A549 (cell line): ENCODE results near the gene ARMH1. TPM values are rescaled to one million over a fixed set of nuclear protein-coding genes. Genes with fewer than 3 reads are reported as not detected.

Source experiments
- ATAC-seq, 2 experiments: fragments of 200-7000 bp in 1 of 2; fragments of >200 bp in 1 of 2; cut with Nextera tagmentation in 1 of 2; cut with Tn5 transposase in 1 of 2; 3 replicates each; pipeline versions ENCODE4 v1.8.0 to v1.9.1; 2018 to 2020; ENCODE audit warnings: mild to moderate bottlenecking in 1 of 2, moderate library complexity in 1 of 2
- CTCF ChIA-PET: fragments of 300-600 bp; sonication (Branson Sonifier 250); formaldehyde crosslinking; extraction: SDS; loops from one replicate; lab custom pipeline; 2021; ENCODE audit warnings: antibody characterized with exemption, inconsistent platforms; lab: Yijun Ruan, JAX
- POLR2A ChIA-PET: fragments of 350-600 bp; formaldehyde crosslinking; extraction: SDS; loops from one replicate; lab custom pipeline; 2021; ENCODE audit warnings: antibody characterized with exemption, inconsistent platforms; lab: Yijun Ruan, JAX
- DNase-seq, 2 experiments: peaks; one replicate each; pipeline versions ENCODE4 v3.0.0 to v3.0.0-alpha.2; 2011 to 2016; ENCODE audit warnings: low read depth in 1 of 2, low spot score in 1 of 2
- FAIRE-seq: peaks from 2 replicates; lab custom pipeline; 2011; peaks lifted over from hg19 to GRCh38; lab: Jason Lieb, UNC
- H3K27ac ChIP-seq, 2 experiments: fragments of >200 bp; sonication (Bioruptor Twin); formaldehyde crosslinking; 3 replicates each; pipeline ENCODE4 v1.5.1; 2016 to 2017
- H3K4me1 ChIP-seq: fragments of >200 bp; sonication (Bioruptor Twin); formaldehyde crosslinking; 3 replicates; pipeline ENCODE4 v1.6.1; 2016
- H3K4me2 ChIP-seq: fragments of >200 bp; sonication (Bioruptor Twin); formaldehyde crosslinking; 3 replicates; pipeline ENCODE4 v1.6.1; 2016
- H3K4me3 ChIP-seq: fragments of >200 bp; sonication (Bioruptor Twin); formaldehyde crosslinking; 3 replicates; pipeline ENCODE4 v1.5.1; 2016
- H3K9me3 ChIP-seq: fragments of >200 bp; sonication (Bioruptor Twin); formaldehyde crosslinking; 3 replicates; pipeline ENCODE4 v1.6.1; 2016
- BHLHE40 ChIP-seq: IDR thresholded peaks from 2 replicates; pipeline ENCODE4 v1.6.1; 2012; ENCODE audit warnings: low read depth, low read length, inconsistent platforms
- CBX2 ChIP-seq: fragments of 200-600 bp; sonication (generic); IDR thresholded peaks from 2 replicates; pipeline ENCODE4 v1.6.1; 2016; ENCODE audit warnings: low read depth, mild to moderate bottlenecking, borderline replicate concordance
- CBX8 ChIP-seq: fragments of 200-600 bp; sonication (generic); IDR thresholded peaks from 2 replicates; pipeline ENCODE4 v1.6.1; 2016
- CHD2 ChIP-seq: fragments of 150-350 bp; IDR thresholded peaks from 2 replicates; pipeline ENCODE4 v1.6.1; 2014; ENCODE audit warnings: low read length; ENCODE audit not compliant: partially characterized antibody
- EHF ChIP-seq: fragments of 250-450 bp; sonication (Bioruptor Pico); IDR thresholded peaks from 2 replicates; pipeline ENCODE4 v1.5.0; 2020; ENCODE audit warnings: mild to moderate bottlenecking
- ELK1 ChIP-seq: fragments of 150-350 bp; IDR thresholded peaks from 2 replicates; pipeline ENCODE4 v1.6.1; 2014; ENCODE audit warnings: low read depth, mild to moderate bottlenecking, low read length
- EP300 ChIP-seq, 2 experiments: fragments of >200 bp; sonication (Bioruptor Twin); formaldehyde crosslinking; IDR thresholded peaks; 2 replicates in 1 of 2; 3 replicates in 1 of 2; pipeline ENCODE4 v1.6.1; 2016 to 2017
- ESRRA ChIP-seq: fragments of 150-350 bp; IDR thresholded peaks from 2 replicates; pipeline ENCODE4 v1.6.1; 2014; ENCODE audit warnings: mild to moderate bottlenecking, low read length, borderline replicate concordance
- FOSL2 ChIP-seq, 2 experiments: fragments of 450-650 bp in 1 of 2; fragments of >200 bp in 1 of 2; sonication (Bioruptor Twin) in 1 of 2; formaldehyde crosslinking; IDR thresholded peaks; 2 replicates each; pipeline versions ENCODE4 v1.5.0 to v1.6.1; 2016 to 2020; ENCODE audit warnings: mild to moderate bottlenecking in 1 of 2, moderate library complexity in 1 of 2
- GATA3 ChIP-seq: IDR thresholded peaks from 2 replicates; pipeline ENCODE4 v1.6.1; 2012; ENCODE audit warnings: borderline replicate concordance
- HEYL ChIP-seq: fragments of 250-450 bp; sonication (Bioruptor Pico); IDR thresholded peaks from 2 replicates; pipeline ENCODE4 v1.8.0; 2021; ENCODE audit warnings: mild to moderate bottlenecking, moderate library complexity
- JUNB ChIP-seq: fragments of >200 bp; sonication (Bioruptor Twin); formaldehyde crosslinking; IDR thresholded peaks from 2 replicates; pipeline ENCODE4 v1.6.1; 2016
- MAZ ChIP-seq: fragments of 150-350 bp; IDR thresholded peaks from 2 replicates; pipeline ENCODE4 v1.6.1; 2014; ENCODE audit warnings: antibody characterized with exemption, low read depth, low read length, borderline replicate concordance
- NFE2L2 ChIP-seq: fragments of 150-350 bp; conservative IDR thresholded peaks from 2 replicates; pipeline ENCODE4 v1.6.1; 2014; ENCODE audit warnings: low read length
- NPAS2 ChIP-seq: fragments of 250-450 bp; sonication (Bioruptor Pico); IDR thresholded peaks from 2 replicates; pipeline ENCODE4 v1.8.0; 2022; ENCODE audit warnings: mild to moderate bottlenecking, moderate library complexity, borderline replicate concordance
- POLR2A ChIP-seq: IDR thresholded peaks from 2 replicates; pipeline ENCODE4 v1.6.1; 2012; ENCODE audit warnings: mild to moderate bottlenecking, low read length
- RAD21 ChIP-seq, 2 experiments: fragments of >200 bp in 1 of 2; sonication (Bioruptor Twin) in 1 of 2; formaldehyde crosslinking in 1 of 2; IDR thresholded peaks in 1 of 2; conservative IDR thresholded peaks in 1 of 2; 2 replicates in 1 of 2; 3 replicates in 1 of 2; pipeline ENCODE4 v1.6.1; 2012 to 2018; ENCODE audit warnings: inconsistent platforms in 1 of 2
- RCOR1 ChIP-seq: fragments of 150-350 bp; IDR thresholded peaks from 2 replicates; pipeline ENCODE4 v1.6.1; 2014; ENCODE audit warnings: antibody characterized with exemption, low read length, low read depth
- SMC3 ChIP-seq: fragments of >200 bp; sonication (Bioruptor Twin); formaldehyde crosslinking; IDR thresholded peaks from 3 replicates; pipeline ENCODE4 v1.6.1; 2018; ENCODE audit warnings: inconsistent platforms
- TFCP2L1 ChIP-seq: fragments of 250-450 bp; sonication (Bioruptor Pico); IDR thresholded peaks from 2 replicates; pipeline ENCODE4 v1.5.0; 2021; ENCODE audit warnings: mild to moderate bottlenecking
- TP53 ChIP-seq: fragments of 250-450 bp; sonication (Bioruptor Pico); IDR thresholded peaks from 2 replicates; pipeline ENCODE4 v1.5.0; 2021; ENCODE audit warnings: mild to moderate bottlenecking, moderate library complexity
- ZNF302 ChIP-seq: fragments of 250-450 bp; sonication (Bioruptor Pico); IDR thresholded peaks from 2 replicates; pipeline ENCODE4 v1.9.0; 2021; ENCODE audit warnings: inconsistent platforms, mild to moderate bottlenecking, moderate library complexity
- WGBS: methylation state at CpG from one replicate; pipeline ENCODE4 v1.1.6; 2017; ENCODE audit errors: missing lambda C conversion rate; 5-methylcytosine and 5-hydroxymethylcytosine counted together
- polyA plus RNA-seq, 4 experiments: library from polyadenylated mRNA; depleted of rRNA in 3 of 4; stranded (reverse); fragments of >200 nt; fragmentation: RNase III in 1 of 4; extraction: RNeasy Plus Mini Kit Qiagen cat#74134 plus additional on column Dnase treatment in 1 of 4; gene quantifications; 2 replicates in 3 of 4; 3 replicates in 1 of 4; pipeline ENCODE4 v1.2.3, GENCODE V29; 2011 to 2017
- TF ChIP-seq, protein P1 (sequence below): IDR thresholded peaks from 2 replicates; pipeline ENCODE4 v1.6.1; 2012
- TF ChIP-seq, protein P2 (sequence below): fragments of >200 bp; sonication (Bioruptor Twin); formaldehyde crosslinking; IDR thresholded peaks from 3 replicates; pipeline ENCODE4 v1.5.1; 2016
- TF ChIP-seq, protein P3 (sequence below): fragments of >200 bp; sonication (Bioruptor Twin); formaldehyde crosslinking; IDR thresholded peaks from 3 replicates; pipeline ENCODE4 v1.6.1; 2016
- TF ChIP-seq, protein P4 (sequence below): fragments of >200 bp; sonication (Bioruptor Twin); formaldehyde crosslinking; IDR thresholded peaks from 2 replicates; pipeline ENCODE4 v1.6.1; 2016

The ARMH1 gene
- polyA plus RNA-seq, 2 of the 4 experiments (the other 2 are of a cell fraction): 2.4 to 2.7 TPM

DNA sequence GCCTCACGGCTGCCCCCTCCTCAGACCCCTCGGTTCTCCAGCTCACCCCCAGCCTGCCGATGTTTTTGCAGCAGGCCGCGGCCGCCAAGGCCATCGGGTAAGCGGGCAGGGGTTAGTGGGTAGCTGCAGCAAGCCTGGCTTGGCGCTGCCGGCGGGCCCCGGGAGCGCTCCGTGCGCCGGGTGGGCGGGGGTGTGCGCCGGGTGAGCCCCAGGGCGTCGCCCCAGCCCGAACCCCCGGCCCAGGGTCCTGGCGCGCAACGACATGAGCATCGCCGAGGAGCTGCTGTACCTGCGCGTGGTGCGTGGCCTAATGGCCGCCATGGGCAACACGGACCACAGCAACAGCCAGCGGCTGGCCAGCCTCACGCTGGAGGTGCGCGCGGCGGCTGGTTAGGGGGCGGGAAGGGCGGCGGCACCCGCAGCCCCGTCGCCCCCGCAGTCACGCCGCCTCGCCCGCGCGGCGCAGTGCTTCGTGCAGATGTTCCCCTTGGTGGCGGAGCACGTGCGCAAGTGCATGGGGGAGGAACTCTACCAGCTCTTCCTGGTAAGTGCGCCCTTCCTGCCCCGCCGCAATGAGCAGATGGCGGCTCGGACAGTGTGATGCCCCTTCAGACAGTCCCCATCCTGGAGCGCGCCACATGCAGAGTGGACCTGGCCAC, 49.9 kb downstream of the ARMH1 start (continued):
- no peak for TF ChIP-seq CHD2
- TF ChIP-seq, all 56 proteins: peak for 0

GRCh38 chr1:44724955-44725698, 50.6 kb downstream of the ARMH1 start:
- no peaks in the 10 kb centered on the region for H3K9me3 ChIP-seq
- TF ChIP-seq GATA3: no peak
- TF ChIP-seq, protein P1, sequence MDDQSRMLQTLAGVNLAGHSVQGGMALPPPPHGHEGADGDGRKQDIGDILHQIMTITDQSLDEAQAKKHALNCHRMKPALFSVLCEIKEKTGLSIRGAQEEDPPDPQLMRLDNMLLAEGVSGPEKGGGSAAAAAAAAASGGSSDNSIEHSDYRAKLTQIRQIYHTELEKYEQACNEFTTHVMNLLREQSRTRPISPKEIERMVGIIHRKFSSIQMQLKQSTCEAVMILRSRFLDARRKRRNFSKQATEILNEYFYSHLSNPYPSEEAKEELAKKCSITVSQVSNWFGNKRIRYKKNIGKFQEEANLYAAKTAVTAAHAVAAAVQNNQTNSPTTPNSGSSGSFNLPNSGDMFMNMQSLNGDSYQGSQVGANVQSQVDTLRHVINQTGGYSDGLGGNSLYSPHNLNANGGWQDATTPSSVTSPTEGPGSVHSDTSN: no peak
- no peak for TF ChIP-seq TP53 (CRISPR knock-in tag)
- TF ChIP-seq NPAS2 (CRISPR knock-in tag): no peak
- TF ChIP-seq RAD21 (conservative IDR thresholded peaks at IDR 0.05 in 1 of 2, IDR thresholded peaks at IDR 0.05 in 1 of 2): no peak
- TF ChIP-seq POLR2A: no peak
- TF ChIP-seq, protein P2, sequence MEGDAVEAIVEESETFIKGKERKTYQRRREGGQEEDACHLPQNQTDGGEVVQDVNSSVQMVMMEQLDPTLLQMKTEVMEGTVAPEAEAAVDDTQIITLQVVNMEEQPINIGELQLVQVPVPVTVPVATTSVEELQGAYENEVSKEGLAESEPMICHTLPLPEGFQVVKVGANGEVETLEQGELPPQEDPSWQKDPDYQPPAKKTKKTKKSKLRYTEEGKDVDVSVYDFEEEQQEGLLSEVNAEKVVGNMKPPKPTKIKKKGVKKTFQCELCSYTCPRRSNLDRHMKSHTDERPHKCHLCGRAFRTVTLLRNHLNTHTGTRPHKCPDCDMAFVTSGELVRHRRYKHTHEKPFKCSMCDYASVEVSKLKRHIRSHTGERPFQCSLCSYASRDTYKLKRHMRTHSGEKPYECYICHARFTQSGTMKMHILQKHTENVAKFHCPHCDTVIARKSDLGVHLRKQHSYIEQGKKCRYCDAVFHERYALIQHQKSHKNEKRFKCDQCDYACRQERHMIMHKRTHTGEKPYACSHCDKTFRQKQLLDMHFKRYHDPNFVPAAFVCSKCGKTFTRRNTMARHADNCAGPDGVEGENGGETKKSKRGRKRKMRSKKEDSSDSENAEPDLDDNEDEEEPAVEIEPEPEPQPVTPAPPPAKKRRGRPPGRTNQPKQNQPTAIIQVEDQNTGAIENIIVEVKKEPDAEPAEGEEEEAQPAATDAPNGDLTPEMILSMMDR: no peak
- TF ChIP-seq MAZ: no peak
- TF ChIP-seq, all 56 proteins: peak for 0
- WGBS: 92% methylated on average over 27 of the region's 27 CpGs
- Histone ChIP-seq H3K4me2 (no peak overlapping the region), H3K4me3 (no peak overlapping the region), H3K4me1 (peaks cover 13% of the 10 kb centered on the region; the same call in 2 of the 3 replicates), H3K27ac (no peak overlapping the region)
- POLR2A ChIA-PET: no interaction called here
- FAIRE-seq (no peak), ATAC-seq (no peak), DNase-seq (no peak)
- CTCF ChIA-PET: interaction anchor here (1.3 kb wide), 1 partner anchor 11 kb away, joined by 5 read pairs; no protein-coding TSS in a partner anchor

DNA sequence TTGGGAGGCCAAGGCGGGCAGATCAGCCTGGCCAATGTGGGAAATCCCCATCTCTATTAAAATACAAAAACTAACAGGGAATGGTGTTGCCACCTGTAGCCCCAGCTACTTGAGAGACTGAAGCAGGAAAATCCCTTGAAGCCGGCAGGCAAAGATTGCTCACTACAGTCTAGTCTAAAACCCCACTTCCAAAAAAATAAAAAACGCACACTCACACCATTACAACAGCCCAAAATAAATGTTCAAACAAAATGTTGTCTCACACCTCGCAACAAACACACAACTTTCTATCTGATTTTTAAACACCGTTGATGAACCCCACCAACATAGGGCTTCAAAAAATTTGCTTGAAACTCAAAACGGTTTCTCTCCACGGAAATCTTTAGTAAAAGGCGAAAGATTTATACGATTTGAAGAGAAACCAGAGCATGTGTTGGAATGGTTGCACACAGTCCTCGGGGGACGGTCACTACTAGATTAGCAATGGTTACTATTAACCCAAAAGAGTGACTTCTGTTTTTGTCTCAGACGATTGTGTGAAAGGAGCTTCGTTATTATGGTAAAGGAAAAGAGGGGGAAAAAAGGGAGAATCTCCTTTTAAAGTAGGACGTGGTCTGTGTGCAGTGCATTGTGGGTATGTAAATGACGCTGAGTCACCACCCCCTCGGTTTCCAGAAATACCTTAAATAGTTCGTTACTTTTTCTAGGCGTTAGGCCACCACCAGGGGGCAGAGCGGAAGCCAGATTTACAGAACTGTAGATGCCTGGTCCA, 56.4 kb downstream of the ARMH1 start, which contains the start of gene RNU5D-1:
TSS of gene RNU5D-1 (minus strand) at position 430 of the 772 bp plus-strand sequence.
- H3K4me2 ChIP-seq: peak within 1 kb of the TSS; percentile 63
- FAIRE-seq (no peak), ATAC-seq (peak; percentile 90 to 93), DNase-seq (peak; percentile 72 to 94)
- peaks cover 19% of the 10 kb centered on the region for H3K4me1 ChIP-seq
- WGBS: under 1% methylated on average over 19 of the region's 19 CpGs
- H3K4me3 ChIP-seq: peak within 1 kb of the TSS; percentile 35
- H3K27ac ChIP-seq: peak within 1 kb of the TSS; percentile 86 to 94
- POLR2A ChIA-PET: interaction anchor here (0.6 to 5.0 kb wide), 14 partner anchors 8 to 573 kb away, joined by 3 to 137 read pairs (median 5); partner anchors contain the start of genes BTBD19, DYNLT4, KIF2C and PLK3
- CTCF ChIA-PET: interaction anchor here (0.6 to 2.5 kb wide), 33 partner anchors 9 to 588 kb away, joined by 3 to 22 read pairs (median 4); partner anchors contain the start of genes BEST4, KIF2C, PLK3 and RPS8
- H3K9me3 ChIP-seq: no peaks in the 10 kb centered on the region
- TF ChIP-seq TFCP2L1 (CRISPR knock-in tag) (peak; percentile 99), RCOR1 (no peak), GATA3 (peak; percentile 59; the same call in 1 of the 2 replicates), EP300 (IDR thresholded peaks at IDR 0.05) (no peak), NFE2L2 (no peak), BHLHE40 (no peak), ELK1 (no peak), ZNF302 (CRISPR knock-in tag) (no peak), FOSL2 (IDR thresholded peaks at IDR 0.05) (peak; percentile 25; the same call in 1 of the 2 replicates), FOSL2 (CRISPR knock-in tag; IDR thresholded peaks at IDR 0.05) (peak; percentile 86), ESRRA (no peak), HEYL (CRISPR knock-in tag) (no peak), CBX2 (no peak), JUNB (0 out of 2 replicates have a peak, but pooled peaks have one; percentile 33), POLR2A (peak; percentile 81), RAD21 (conservative IDR thresholded peaks at IDR 0.05 in 1 of 2, IDR thresholded peaks at IDR 0.05 in 1 of 2) (no peak), EHF (CRISPR knock-in tag) (peak; percentile 44; the same call in 1 of the 2 replicates), CHD2 (peak; percentile 47), CBX8 (no peak), SMC3 (0 out of 3 replicates have a peak, but pooled peaks have one; percentile 22)
- TF ChIP-seq, protein P3, sequence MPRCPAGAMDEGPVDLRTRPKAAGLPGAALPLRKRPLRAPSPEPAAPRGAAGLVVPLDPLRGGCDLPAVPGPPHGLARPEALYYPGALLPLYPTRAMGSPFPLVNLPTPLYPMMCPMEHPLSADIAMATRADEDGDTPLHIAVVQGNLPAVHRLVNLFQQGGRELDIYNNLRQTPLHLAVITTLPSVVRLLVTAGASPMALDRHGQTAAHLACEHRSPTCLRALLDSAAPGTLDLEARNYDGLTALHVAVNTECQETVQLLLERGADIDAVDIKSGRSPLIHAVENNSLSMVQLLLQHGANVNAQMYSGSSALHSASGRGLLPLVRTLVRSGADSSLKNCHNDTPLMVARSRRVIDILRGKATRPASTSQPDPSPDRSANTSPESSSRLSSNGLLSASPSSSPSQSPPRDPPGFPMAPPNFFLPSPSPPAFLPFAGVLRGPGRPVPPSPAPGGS: peak; percentile 100
- TF ChIP-seq, protein P4, sequence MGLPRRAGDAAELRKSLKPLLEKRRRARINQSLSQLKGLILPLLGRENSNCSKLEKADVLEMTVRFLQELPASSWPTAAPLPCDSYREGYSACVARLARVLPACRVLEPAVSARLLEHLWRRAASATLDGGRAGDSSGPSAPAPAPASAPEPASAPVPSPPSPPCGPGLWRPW: no peak
